ENCODE data around the gene PLXND1. TPM values are rescaled to one million over a fixed set of nuclear protein-coding genes. Genes with fewer than 3 reads are reported as not detected.
A peak's percentile ranks its signal among the peaks of the same experiment; 100 is the strongest.

The PLXND1 gene
- total and polyA plus RNA-seq, 7 experiments from 2014 or later, result 0.38 to 82.5 (median 7.1) TPM; not detected in 1

- Histone ChIP-seq H3K36me3 (ENCODE audit: control insufficient read depth in 2 of 3, insufficient read depth in 3 of 3, low read length in 3 of 3) (no peaks in the 10 kb centered on the region), H3K27me3 (ENCODE audit: control insufficient read depth in 2 of 2, insufficient read depth in 2 of 2, low read length in 2 of 2) (no peaks in the 10 kb centered on the region), H3K27ac (ENCODE audit: low read depth, low read length) (no peak overlapping the region), H3K4me1 (ENCODE audit: control insufficient read depth in 2 of 2, insufficient read depth in 2 of 2, low read length in 2 of 2) (peaks cover under 1 to 22% of the 10 kb centered on the region in 2 donors), H3K9me3 (ENCODE audit: control insufficient read depth in 2 of 3, low read length in 3 of 3) (no peaks in the 10 kb centered on the region), H3K4me3 (ENCODE audit: low read length) (no peak overlapping the region)
- ATAC-seq, result no peak
- no peaks in the 10 kb centered on the region for H3K27me3 Mint-ChIP-seq
- H3K4me3 Mint-ChIP-seq, result no peak overlapping the region
- DNase-seq, result no peak
- peaks cover 0 to 17% (median 4%) of the 10 kb centered on the region in 7 donors for H3K4me1 Mint-ChIP-seq
- no peaks in the 10 kb centered on the region for H3K36me3 Mint-ChIP-seq
- H3K27ac Mint-ChIP-seq, result no peak overlapping the region
- CTCF ChIA-PET, result no interaction called here
- POLR2A ChIA-PET, result no interaction called here
- H3K9me3 Mint-ChIP-seq, result no peaks in the 10 kb centered on the region
- intact Hi-C loops (cut with micrococcal nuclease), result no loop called here
Measured at GRCh38 chr3:129582799-129583198, 23.7 kb downstream of the PLXND1 start.

DNA sequence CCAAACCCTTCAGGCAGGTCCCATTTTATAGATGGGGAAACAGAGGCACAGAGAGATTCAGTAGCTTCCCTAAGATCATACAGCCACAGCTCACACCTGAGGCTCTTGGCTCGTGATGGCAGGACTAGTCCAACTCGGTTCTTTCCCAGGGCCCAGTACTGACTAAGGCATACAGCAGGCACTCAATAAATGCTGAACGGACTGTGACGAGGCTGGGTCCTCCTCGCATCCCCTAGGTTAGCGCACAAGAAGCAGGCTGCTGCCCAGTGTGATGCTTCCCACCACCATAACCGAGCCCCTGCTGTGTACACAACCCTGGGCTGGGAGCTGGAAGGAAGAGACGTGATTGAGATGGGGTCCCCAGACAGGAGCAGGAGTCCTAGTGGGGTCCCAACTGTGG lies 24.9 kb downstream of the PLXND1 start:
- no peaks in the 10 kb centered on the region for H3K27me3 ChIP-seq (ENCODE audit: control insufficient read depth in 2 of 2, insufficient read depth in 2 of 2, low read length in 2 of 2)
- ATAC-seq, result no peak
- POLR2A ChIA-PET, result no interaction called here
- Mint-ChIP-seq H3K4me1 (peaks cover 0 to 17% (median 12%) of the 10 kb centered on the region in 7 donors), H3K27me3 (no peaks in the 10 kb centered on the region), H3K4me3 (no peak overlapping the region), H3K9me3 (no peaks in the 10 kb centered on the region), H3K36me3 (no peaks in the 10 kb centered on the region), H3K27ac (peak overlapping the region in 5 of 9 donors; percentile 24 to 66 (median 51))
- CTCF ChIA-PET, result interaction anchor here (1.0 kb wide), 1 partner anchor 352 kb away, joined by 3 read pairs; no protein-coding TSS in a partner anchor
- DNase-seq, result no peak
- no peaks in the 10 kb centered on the region for H3K9me3 ChIP-seq (ENCODE audit: control insufficient read depth in 2 of 3, low read length in 3 of 3)
- H3K4me3 ChIP-seq (ENCODE audit: low read length), result no peak overlapping the region
- intact Hi-C loops (cut with micrococcal nuclease), result no loop called here
- H3K27ac ChIP-seq (ENCODE audit: low read depth, low read length), result no peak overlapping the region
- H3K36me3 ChIP-seq (ENCODE audit: control insufficient read depth in 2 of 3, insufficient read depth in 3 of 3, low read length in 3 of 3), result no peaks in the 10 kb centered on the region
- H3K4me1 ChIP-seq (ENCODE audit: control insufficient read depth in 2 of 2, insufficient read depth in 2 of 2, low read length in 2 of 2), result peaks cover 10 to 28% of the 10 kb centered on the region in 2 donors

- H3K27ac ChIP-seq (ENCODE audit: low read depth, low read length), result no peak overlapping the region
- Mint-ChIP-seq H3K27me3 (no peaks in the 10 kb centered on the region), H3K4me3 (no peak overlapping the region), H3K9me3 (no peaks in the 10 kb centered on the region), H3K36me3 (no peaks in the 10 kb centered on the region), H3K27ac (peak overlapping the region in 2 of 9 donors; percentile 12 to 46), H3K4me1 (peaks cover 4 to 29% (median 20%) of the 10 kb centered on the region in 7 donors)
- ChIA-PET CTCF (no interaction called here), POLR2A (no interaction called here)
- ATAC-seq (no peak), DNase-seq (no peak)
- H3K27me3 ChIP-seq (ENCODE audit: control insufficient read depth in 2 of 2, insufficient read depth in 2 of 2, low read length in 2 of 2), result no peaks in the 10 kb centered on the region
- H3K4me1 ChIP-seq (ENCODE audit: control insufficient read depth in 2 of 2, insufficient read depth in 2 of 2, low read length in 2 of 2), result peaks cover 20 to 44% of the 10 kb centered on the region in 2 donors
- no peaks in the 10 kb centered on the region for H3K9me3 ChIP-seq (ENCODE audit: control insufficient read depth in 2 of 3, low read length in 3 of 3)
- H3K4me3 ChIP-seq (ENCODE audit: low read length), result no peak overlapping the region
- intact Hi-C loops (cut with micrococcal nuclease), result loop anchor here in 1 of 2 donors (5.0 kb wide), 1 partner anchor 47 kb away; no protein-coding TSS in a partner anchor
- no peaks in the 10 kb centered on the region for H3K36me3 ChIP-seq (ENCODE audit: control insufficient read depth in 2 of 3, insufficient read depth in 3 of 3, low read length in 3 of 3)
Measured at GRCh38 chr3:129579991-129580390, 26.5 kb downstream of the PLXND1 start.

- Mint-ChIP-seq H3K27me3 (no peaks in the 10 kb centered on the region), H3K36me3 (no peaks in the 10 kb centered on the region), H3K9me3 (no peaks in the 10 kb centered on the region), H3K4me1 (peaks cover 4 to 29% (median 20%) of the 10 kb centered on the region in 7 donors), H3K27ac (peak overlapping the region in 7 of 9 donors; percentile 31 to 90 (median 61)), H3K4me3 (peak overlapping the region in 2 of 10 donors; percentile 25 to 34)
- POLR2A ChIA-PET, result interaction anchor here (0.6 to 2.6 kb wide), 4 partner anchors 15 to 148 kb away, joined by 3 to 12 read pairs (median 4); partner anchors contain the start of genes IFT122 and MBD4
- Histone ChIP-seq H3K9me3 (ENCODE audit: control insufficient read depth in 2 of 3, low read length in 3 of 3) (no peaks in the 10 kb centered on the region), H3K4me3 (ENCODE audit: low read length) (no peak overlapping the region), H3K27me3 (ENCODE audit: control insufficient read depth in 2 of 2, insufficient read depth in 2 of 2, low read length in 2 of 2) (no peaks in the 10 kb centered on the region), H3K27ac (ENCODE audit: low read depth, low read length) (peak overlapping the region; percentile 7), H3K4me1 (ENCODE audit: control insufficient read depth in 2 of 2, insufficient read depth in 2 of 2, low read length in 2 of 2) (peaks cover 20 to 50% of the 10 kb centered on the region in 2 donors), H3K36me3 (ENCODE audit: control insufficient read depth in 2 of 3, insufficient read depth in 3 of 3, low read length in 3 of 3) (no peaks in the 10 kb centered on the region)
- no peak for DNase-seq
- CTCF ChIA-PET, result no interaction called here
- intact Hi-C loops (cut with micrococcal nuclease), result loop anchor here in 1 of 2 donors (2.0 to 5.0 kb wide), 2 partner anchors 17 to 49 kb away; no protein-coding TSS in a partner anchor
- ATAC-seq, result peak; percentile 43
Measured at GRCh38 chr3:129577925-129578786, 28.3 kb downstream of the PLXND1 start.

DNA sequence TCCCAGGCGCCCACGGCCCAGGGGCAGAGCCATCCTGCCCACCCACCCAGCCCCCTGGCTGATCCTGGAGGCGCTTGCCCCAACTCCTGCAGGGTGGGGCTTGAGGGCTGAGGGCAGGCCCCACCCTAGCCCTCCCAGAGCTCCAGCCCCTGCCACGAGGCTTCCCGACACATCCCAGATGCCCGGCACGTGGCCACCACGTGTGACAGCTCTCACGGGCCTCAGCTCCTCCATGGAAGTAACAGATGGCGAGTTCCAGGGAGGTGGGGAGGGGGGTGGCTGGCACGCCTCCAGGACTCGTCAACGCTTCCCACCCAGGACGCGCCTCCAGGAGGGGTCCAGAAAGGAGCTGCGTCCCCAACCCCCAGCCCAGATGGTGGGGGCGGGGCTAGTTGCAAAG lies 29.1 kb downstream of the PLXND1 start:
- Histone ChIP-seq H3K9me3 (ENCODE audit: control insufficient read depth in 2 of 3, low read length in 3 of 3) (no peaks in the 10 kb centered on the region), H3K27me3 (ENCODE audit: control insufficient read depth in 2 of 2, insufficient read depth in 2 of 2, low read length in 2 of 2) (no peaks in the 10 kb centered on the region), H3K27ac (ENCODE audit: low read depth, low read length) (no peak overlapping the region), H3K4me1 (ENCODE audit: control insufficient read depth in 2 of 2, insufficient read depth in 2 of 2, low read length in 2 of 2) (peaks cover 20 to 50% of the 10 kb centered on the region in 2 donors), H3K4me3 (ENCODE audit: low read length) (no peak overlapping the region), H3K36me3 (ENCODE audit: control insufficient read depth in 2 of 3, insufficient read depth in 3 of 3, low read length in 3 of 3) (no peaks in the 10 kb centered on the region)
- DNase-seq, result no peak
- Mint-ChIP-seq H3K36me3 (no peaks in the 10 kb centered on the region), H3K9me3 (no peaks in the 10 kb centered on the region), H3K27ac (peak overlapping the region in 4 of 9 donors; percentile 85 to 94 (median 90)), H3K27me3 (no peaks in the 10 kb centered on the region), H3K4me1 (peaks cover 4 to 29% (median 20%) of the 10 kb centered on the region in 7 donors), H3K4me3 (peak overlapping the region in 2 of 10 donors; percentile 53 to 65)
- ChIA-PET CTCF (interaction anchor here (0.6 to 1.1 kb wide), 2 partner anchors 16 to 307 kb away, joined by 3 read pairs; no protein-coding TSS in a partner anchor), POLR2A (interaction anchor here (0.6 to 2.6 kb wide), 5 partner anchors 16 to 261 kb away, joined by 3 to 12 read pairs (median 6); partner anchors contain the start of genes IFT122 and MBD4)
- ATAC-seq, result no peak
- intact Hi-C loops (cut with micrococcal nuclease), result loop anchor here in 1 of 2 donors (2.0 to 5.0 kb wide), 2 partner anchors 17 to 50 kb away; no protein-coding TSS in a partner anchor

DNA sequence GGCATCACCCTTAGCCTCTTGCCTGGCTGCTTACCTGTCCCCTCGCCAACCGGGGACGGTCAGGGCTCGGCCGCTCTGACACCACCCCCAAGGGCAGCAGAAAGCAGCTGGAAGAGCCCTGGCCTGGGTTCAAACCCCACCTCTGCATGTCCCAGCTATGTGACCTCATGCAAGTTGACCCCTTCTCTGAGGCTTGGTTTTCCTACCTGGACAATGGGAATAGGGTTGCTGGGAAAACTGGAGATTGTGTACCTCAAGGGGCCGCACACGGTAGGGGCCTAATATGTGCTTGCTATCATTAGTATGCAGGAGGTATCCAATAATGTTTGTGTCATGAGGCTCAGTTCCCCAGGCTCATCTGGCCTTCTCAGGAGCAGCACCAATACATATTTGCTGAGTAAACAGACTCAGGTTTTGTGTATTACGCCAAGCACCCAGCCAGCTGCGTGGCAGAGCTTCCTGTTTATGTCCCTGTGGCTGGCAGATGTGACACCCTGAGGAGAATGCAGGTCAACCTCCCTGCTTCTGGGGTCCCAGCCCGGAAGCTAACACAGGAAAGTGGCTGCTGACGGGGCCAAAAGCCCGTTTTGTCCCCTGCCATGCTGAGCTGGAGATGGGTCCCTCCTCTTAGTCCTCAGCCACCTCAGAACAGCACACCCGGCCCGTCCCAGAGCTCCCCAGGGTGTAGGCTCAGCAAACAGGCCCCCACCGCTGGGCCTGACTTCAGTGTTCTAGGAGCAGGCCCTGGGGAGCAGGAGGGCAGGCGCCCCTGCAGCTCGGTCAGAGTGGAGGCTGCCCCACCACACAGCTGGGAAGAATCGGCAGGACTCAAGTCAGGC lies 29.7 kb downstream of the PLXND1 start:
- ChIA-PET CTCF (interaction anchor here (0.6 to 1.1 kb wide), 2 partner anchors 17 to 308 kb away, joined by 3 read pairs; no protein-coding TSS in a partner anchor), POLR2A (interaction anchor here (1.4 to 2.6 kb wide), 4 partner anchors 17 to 261 kb away, joined by 4 to 12 read pairs (median 8); partner anchors contain the start of genes IFT122 and MBD4)
- H3K27ac Mint-ChIP-seq, result peak overlapping the region; percentile 67 to 96 (median 89)
- H3K4me3 ChIP-seq (ENCODE audit: low read length), result peak overlapping the region; percentile 15
- H3K4me3 Mint-ChIP-seq, result peak overlapping the region; percentile 16 to 65 (median 48)
- no peaks in the 10 kb centered on the region for H3K9me3 ChIP-seq (ENCODE audit: control insufficient read depth in 2 of 3, low read length in 3 of 3)
- peaks cover 4 to 29% (median 20%) of the 10 kb centered on the region in 7 donors for H3K4me1 Mint-ChIP-seq
- no peaks in the 10 kb centered on the region for H3K36me3 ChIP-seq (ENCODE audit: control insufficient read depth in 2 of 3, insufficient read depth in 3 of 3, low read length in 3 of 3)
- no peaks in the 10 kb centered on the region for H3K9me3 Mint-ChIP-seq
- H3K27me3 ChIP-seq (ENCODE audit: control insufficient read depth in 2 of 2, insufficient read depth in 2 of 2, low read length in 2 of 2), result no peaks in the 10 kb centered on the region
- ATAC-seq (peak; percentile 84), DNase-seq (peak in 8 of 9 donors; percentile 27 to 81 (median 70))
- peaks cover 20 to 50% of the 10 kb centered on the region in 2 donors for H3K4me1 ChIP-seq (ENCODE audit: control insufficient read depth in 2 of 2, insufficient read depth in 2 of 2, low read length in 2 of 2)
- H3K27ac ChIP-seq (ENCODE audit: low read depth, low read length), result peak overlapping the region; percentile 14
- H3K27me3 Mint-ChIP-seq, result no peaks in the 10 kb centered on the region
- no peaks in the 10 kb centered on the region for H3K36me3 Mint-ChIP-seq
- intact Hi-C loops (cut with micrococcal nuclease), result loop anchor here in 1 of 2 donors (2.0 to 5.0 kb wide), 2 partner anchors 18 to 51 kb away; no protein-coding TSS in a partner anchor
